GM15510 (cell line): ENCODE results near the gene LRP6.

Experiments used
- POLR2A ChIP-seq: IDR thresholded peaks from 3 replicates; pipeline ENCODE4 v1.6.1; 2011; ENCODE audit warnings: borderline replicate concordance; ENCODE audit not compliant: insufficient read length; ENCODE audit errors: extremely low read depth

Gene LRP6

GRCh38 chr12:12206776-12207388 lies 60.0 kb downstream of the LRP6 start:
- TF ChIP-seq POLR2A: no peak

DNA sequence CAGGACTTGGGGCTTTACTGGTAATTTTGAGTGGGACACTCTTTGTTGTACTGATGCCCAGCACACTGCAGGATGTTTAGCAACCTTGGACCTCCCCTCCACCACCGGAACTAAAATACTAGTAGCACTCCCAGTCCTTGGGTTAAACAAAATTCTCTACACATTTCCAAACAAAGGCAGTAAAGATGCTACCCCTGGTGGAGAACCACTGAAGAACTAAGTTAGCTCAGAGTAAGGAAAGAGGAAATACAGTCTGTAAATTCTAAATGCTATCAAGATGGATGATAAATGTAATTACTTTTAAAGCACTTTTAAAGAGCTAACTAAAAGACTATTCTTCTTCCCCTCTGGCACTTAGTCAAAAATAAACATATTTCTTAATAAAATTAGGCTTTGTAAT lies 64.1 kb downstream of the LRP6 start:
- no peak for TF ChIP-seq POLR2A

DNA sequence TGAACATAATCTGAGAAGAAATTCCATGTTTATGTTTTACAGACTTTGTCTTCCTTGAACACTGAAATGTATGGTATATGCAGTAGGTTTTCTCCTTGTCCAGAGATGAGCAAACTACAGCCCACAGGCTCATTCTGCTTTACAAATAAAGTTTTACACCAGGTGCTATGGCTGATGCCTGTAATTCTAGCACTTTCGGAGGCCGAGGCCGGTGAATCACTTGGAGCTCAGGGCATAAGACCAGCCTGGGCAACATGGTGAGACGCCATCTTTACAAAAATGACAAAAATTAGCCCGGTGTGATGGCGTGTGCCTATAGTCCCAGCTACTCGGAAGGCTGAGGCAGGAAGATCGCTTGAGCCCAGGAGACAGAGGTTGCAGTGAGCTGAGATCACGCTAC lies 64.7 kb downstream of the LRP6 start:
- no peak for TF ChIP-seq POLR2A

- TF ChIP-seq POLR2A: no peak
These were observed 65.5 kb downstream of the LRP6 start for GRCh38 chr12:12201274-12201758.

GRCh38 chr12:12200363-12200762 lies 66.5 kb downstream of the LRP6 start:
- no peak for TF ChIP-seq POLR2A

DNA sequence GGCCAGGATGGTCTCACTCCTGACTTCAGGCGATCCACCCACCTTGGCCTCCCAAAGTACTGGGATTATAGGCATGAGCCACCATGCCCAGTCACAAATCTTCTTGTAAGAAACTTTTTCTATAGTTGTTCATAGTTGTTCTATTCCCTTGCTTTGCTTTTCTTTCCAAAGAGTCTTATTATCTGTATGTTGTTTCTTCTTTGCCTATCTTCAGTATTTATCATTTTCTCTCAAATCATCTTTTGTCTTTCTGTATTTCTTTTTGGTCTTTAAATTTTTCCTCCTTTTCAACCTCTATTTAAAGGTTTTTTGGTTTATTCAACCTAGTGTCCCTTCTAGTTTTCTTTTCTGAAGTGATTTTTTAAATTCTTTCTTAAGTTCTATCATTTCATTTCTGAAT lies 68.7 kb downstream of the LRP6 start:
- TF ChIP-seq POLR2A: no peak

DNA sequence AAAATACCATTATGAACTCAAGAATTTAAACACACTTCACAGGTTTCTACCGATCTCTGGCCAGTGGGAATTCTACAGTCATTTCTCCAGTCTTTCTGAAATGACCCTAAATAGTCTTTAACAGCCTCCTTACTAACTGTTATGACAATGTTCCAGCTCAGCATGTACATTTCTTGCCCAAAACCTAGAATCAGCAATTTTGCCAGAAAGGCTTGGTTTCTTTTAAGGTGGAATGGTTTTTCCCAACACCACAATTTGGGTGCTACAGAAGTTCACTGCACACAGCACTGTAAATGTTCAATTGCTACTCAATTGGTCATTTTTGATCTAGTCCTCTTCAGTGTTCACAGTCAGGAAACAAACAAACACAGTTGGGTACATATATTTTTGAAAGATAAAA lies 69.7 kb downstream of the LRP6 start:
- TF ChIP-seq POLR2A: no peak

- TF ChIP-seq POLR2A: no peak
These were observed 71.3 kb downstream of the LRP6 start for GRCh38 chr12:12195516-12195915.

GRCh38 chr12:12195081-12195480 lies 71.8 kb downstream of the LRP6 start:
- TF ChIP-seq POLR2A: no peak

- no peak for TF ChIP-seq POLR2A
These were observed 72.6 kb downstream of the LRP6 start for GRCh38 chr12:12194206-12194605.

GRCh38 chr12:12191008-12191407 lies 75.8 kb downstream of the LRP6 start:
- TF ChIP-seq POLR2A: no peak

DNA sequence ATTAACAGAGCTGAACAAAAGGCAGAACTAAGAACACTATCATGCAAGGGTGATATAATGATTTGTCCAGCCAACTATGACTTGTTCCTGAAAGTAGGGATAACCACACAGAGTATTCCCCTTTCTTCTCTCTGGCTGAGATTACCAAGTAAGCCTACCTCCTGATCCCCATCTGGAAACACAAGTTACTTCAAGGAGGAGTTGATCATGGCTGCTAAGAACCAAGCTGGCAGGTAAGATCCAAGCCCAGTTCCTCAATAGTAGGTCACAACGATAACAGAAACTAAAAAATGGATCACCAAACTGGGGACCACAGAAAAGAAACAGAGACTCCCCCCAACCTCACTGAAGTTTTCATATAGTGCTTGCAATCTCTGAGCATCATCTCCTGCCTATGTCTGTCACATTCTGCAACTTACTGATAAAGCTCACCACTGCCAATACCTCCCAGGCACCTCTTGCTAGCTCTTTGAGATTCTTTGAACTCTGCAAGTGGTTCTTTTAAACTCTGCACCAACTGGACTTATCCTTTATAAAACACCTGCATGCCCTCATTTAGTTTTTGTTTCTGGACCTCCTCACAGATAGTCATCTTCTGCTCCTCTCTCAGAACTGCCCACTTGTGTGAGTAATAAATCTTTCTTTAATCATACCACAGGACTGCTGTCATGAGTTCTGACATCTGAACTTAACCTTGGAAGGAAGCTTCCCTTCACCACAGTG lies 76.6 kb downstream of the LRP6 start:
- TF ChIP-seq POLR2A: no peak

GRCh38 chr12:12185414-12185813 lies 81.4 kb downstream of the LRP6 start:
- TF ChIP-seq POLR2A: no peak

DNA sequence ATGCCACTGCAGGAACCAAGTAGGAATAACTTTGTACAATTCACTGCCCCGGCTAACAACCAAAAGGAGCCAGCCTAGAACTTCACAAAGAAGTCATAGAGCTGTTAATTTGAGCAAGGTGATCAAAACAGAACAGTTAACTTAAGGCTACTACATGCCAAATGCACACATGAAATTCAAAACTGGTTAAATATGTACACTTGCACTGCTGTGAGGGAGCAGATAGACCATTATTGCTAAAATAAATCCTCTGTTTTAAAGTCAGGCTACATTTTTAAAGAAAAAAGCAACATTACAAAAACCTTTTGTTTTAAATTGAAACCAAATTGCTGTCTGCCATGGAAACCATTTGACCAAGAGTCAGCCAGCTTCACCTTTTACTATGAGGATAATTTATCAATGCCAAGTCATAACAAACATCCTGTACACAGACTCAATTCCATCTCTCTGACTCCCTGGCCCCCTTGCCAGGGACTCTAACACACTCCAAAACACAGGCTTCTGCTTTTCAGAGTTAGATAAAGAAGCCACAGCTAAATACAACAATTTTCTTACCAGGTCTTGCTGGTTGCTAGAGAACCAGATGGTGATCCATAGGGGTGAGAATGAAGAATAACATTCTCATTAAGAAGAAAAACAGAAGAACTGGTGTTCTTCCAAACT lies 84.0 kb downstream of the LRP6 start:
- no peak for TF ChIP-seq POLR2A

GRCh38 chr12:12181511-12181910 lies 85.3 kb downstream of the LRP6 start:
- no peak for TF ChIP-seq POLR2A

DNA sequence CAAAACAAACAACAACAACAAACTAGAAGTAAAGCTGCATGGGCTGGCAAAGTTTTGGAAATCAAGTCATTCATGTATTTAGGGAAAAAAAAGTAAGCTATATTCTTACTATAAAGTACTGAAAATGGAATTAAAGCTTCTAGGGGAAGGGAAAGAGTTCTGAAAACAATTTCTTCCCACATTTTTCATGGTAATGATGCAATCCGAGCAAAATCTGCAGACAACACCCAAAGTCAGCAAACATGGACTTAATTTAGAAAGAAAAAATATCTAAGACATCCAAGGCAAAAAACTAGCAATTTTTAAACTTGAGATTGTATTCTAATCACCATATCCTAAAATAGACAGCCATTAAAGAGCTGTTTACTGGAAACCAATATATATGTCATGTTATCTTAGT lies 86.3 kb downstream of the LRP6 start:
- TF ChIP-seq POLR2A: no peak
